ENCODE data around the gene BRD7. TPM values are rescaled to one million over a fixed set of nuclear protein-coding genes. Genes with fewer than 3 reads are reported as not detected.

The BRD7 gene
- total and polyA plus RNA-seq, 2 donors (not counting 1 experiment from before 2014, with no cell fraction given), result 29.8 to 64.5 TPM

DNA sequence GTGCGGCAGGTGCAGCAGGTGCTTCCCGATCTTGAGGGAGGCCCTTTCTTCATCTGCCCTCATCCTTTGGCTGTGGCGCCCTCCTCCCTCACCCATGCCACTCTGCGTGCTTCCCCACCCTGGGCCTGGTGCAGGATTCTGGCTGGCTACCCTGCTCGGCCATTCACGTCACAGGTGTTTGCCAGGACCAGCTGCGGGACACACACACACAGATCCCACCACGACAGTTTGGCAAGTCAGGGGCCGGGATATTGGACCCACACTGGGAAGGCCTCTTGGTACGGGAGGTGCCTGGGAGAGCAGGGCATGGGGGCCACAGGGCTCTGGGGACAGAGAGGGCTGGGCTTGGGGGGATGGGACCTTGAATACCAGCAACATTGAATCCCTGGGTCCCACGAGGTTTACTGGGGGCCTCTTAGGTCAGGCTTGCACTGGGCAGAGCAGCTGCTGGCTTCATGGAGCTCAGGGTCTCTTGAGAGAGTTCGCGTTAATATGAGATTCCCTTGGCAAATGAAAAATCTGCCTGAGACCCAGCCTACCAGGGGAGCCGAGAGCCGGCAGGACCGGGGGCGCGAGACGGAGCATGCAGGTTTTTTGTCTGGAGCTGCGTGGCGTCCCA lies 87.3 kb downstream of the BRD7 start:
- peaks cover 4% of the 10 kb centered on the region for H3K9me3 Mint-ChIP-seq (ENCODE audit: insufficient read depth)
- H3K27ac Mint-ChIP-seq, result peak overlapping the region; percentile 100
- Histone ChIP-seq H3K9me3 (ENCODE audit: control extremely low read depth in 1 of 3, control insufficient read depth in 2 of 3, insufficient read depth in 1 of 3, low read length in 2 of 3) (peaks cover 0 to 4% (median 0%) of the 10 kb centered on the region in 3 donors), H3K79me2 (ENCODE audit: control insufficient read depth, insufficient read depth, low read length) (peaks cover 100% of the 10 kb centered on the region), H3K4me2 (replicated peaks; ENCODE audit: low read depth, low read length, poor library complexity, severe bottlenecking) (peak overlapping the region; percentile 86), H3K9ac (ENCODE audit: low read length) (peak overlapping the region; percentile 62), H4K20me1 (ENCODE audit: control insufficient read depth, insufficient read depth, low read length, poor library complexity, severe bottlenecking) (peaks cover 52% of the 10 kb centered on the region), H2AFZ (ENCODE audit: insufficient read depth, low read depth, low read length, poor library complexity, severe bottlenecking) (no peak overlapping the region), H3K27ac (ENCODE audit: low read length in 2 of 2) (peak overlapping the region; percentile 65 to 93), H3K36me3 (replicated peaks in 1 of 2; ENCODE audit: control extremely low read depth in 1 of 2, control insufficient read depth in 1 of 2, extremely low read depth in 1 of 2, insufficient read depth in 2 of 2, low read length in 1 of 2) (peaks cover 0 to 15% of the 10 kb centered on the region in 2 experiments), H3K4me3 (ENCODE audit: control extremely low read depth in 1 of 5, extremely low read depth in 1 of 5, insufficient read depth in 1 of 5, low read depth in 2 of 5, low read length in 4 of 5) (peak overlapping the region in 4 of 5 experiments; percentile 34 to 54 (median 50)), H3K27me3 (replicated peaks in 1 of 4; ENCODE audit: control extremely low read depth in 1 of 4, control insufficient read depth in 3 of 4, insufficient read depth in 4 of 4, low read length in 3 of 4) (no peaks in the 10 kb centered on the region), H3K4me1 (ENCODE audit: control insufficient read depth in 2 of 2, insufficient read depth in 2 of 2, low read length in 2 of 2) (peaks cover 91 to 92% of the 10 kb centered on the region in 2 donors)
- no peak for TF ChIP-seq EZH2 (IDR thresholded peaks at IDR 0.05; ENCODE audit: borderline replicate concordance, insufficient read depth, low read depth, low read length, poor library complexity, severe bottlenecking)
- TF ChIP-seq, protein P1, sequence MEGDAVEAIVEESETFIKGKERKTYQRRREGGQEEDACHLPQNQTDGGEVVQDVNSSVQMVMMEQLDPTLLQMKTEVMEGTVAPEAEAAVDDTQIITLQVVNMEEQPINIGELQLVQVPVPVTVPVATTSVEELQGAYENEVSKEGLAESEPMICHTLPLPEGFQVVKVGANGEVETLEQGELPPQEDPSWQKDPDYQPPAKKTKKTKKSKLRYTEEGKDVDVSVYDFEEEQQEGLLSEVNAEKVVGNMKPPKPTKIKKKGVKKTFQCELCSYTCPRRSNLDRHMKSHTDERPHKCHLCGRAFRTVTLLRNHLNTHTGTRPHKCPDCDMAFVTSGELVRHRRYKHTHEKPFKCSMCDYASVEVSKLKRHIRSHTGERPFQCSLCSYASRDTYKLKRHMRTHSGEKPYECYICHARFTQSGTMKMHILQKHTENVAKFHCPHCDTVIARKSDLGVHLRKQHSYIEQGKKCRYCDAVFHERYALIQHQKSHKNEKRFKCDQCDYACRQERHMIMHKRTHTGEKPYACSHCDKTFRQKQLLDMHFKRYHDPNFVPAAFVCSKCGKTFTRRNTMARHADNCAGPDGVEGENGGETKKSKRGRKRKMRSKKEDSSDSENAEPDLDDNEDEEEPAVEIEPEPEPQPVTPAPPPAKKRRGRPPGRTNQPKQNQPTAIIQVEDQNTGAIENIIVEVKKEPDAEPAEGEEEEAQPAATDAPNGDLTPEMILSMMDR (IDR thresholded peaks at IDR 0.05), result no peak
- H3K27me3 Mint-ChIP-seq, result no peaks in the 10 kb centered on the region
- ChIA-PET POLR2A (interaction anchor here (1.0 to 2.6 kb wide), 5 partner anchors 8 to 32 kb away, joined by 3 to 39 read pairs (median 3); no protein-coding TSS in a partner anchor), CTCF (interaction anchor here (1.0 to 4.8 kb wide), 16 partner anchors 9 to 384 kb away, joined by 3 to 39 read pairs (median 6); partner anchors contain the start of gene ADCY7)
- intact Hi-C loops (cut with micrococcal nuclease), result loop anchor here (1.0 to 5.0 kb wide), 6 partner anchors 7 to 254 kb away; partner anchors contain the start of genes ADCY7, CNEP1R1 and TENT4B
- peaks cover 92% of the 10 kb centered on the region for H3K4me1 Mint-ChIP-seq
- peak; percentile 3 for ATAC-seq (ENCODE audit: low read depth)
- WGBS (ENCODE audit: insufficient coverage), result 13% methylated on average over 18 of the region's 21 CpGs
- peak overlapping the region; percentile 84 for H3K4me3 Mint-ChIP-seq
- no peak for DNase-seq

DNA sequence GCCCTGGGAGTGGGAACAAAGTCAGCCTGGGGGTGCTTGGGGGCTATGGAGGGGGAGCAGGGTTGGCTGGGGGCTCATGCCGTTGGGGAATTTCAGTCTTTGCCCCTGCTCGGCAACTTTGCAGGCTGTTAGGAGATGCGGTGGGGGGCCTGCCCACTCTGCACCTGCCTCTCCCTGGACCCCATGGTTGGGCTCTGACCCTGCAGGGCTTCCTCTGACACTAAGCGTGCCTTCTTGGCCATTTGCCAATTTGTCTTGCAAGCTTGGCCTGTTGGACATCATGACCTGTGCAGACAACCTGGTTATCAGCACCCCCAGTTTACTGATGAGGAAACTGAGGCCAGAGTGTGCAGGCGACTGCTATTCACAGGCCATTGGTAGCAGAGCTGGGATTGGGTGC lies 87.9 kb downstream of the BRD7 start:
- WGBS (ENCODE audit: insufficient coverage), result 90% methylated on average over 5 of the region's 5 CpGs
- H3K4me3 ChIP-seq (ENCODE audit: control extremely low read depth in 1 of 5, extremely low read depth in 1 of 5, insufficient read depth in 1 of 5, low read depth in 2 of 5, low read length in 4 of 5), result peak overlapping the region in 4 of 5 experiments; percentile 34 to 54 (median 50)
- intact Hi-C loops (cut with micrococcal nuclease), result loop anchor here (5.0 kb wide), 3 partner anchors 69 to 254 kb away; partner anchors contain the start of genes CNEP1R1 and TENT4B
- H3K27ac ChIP-seq (ENCODE audit: low read length in 2 of 2), result peak overlapping the region; percentile 65 to 93
- CTCF ChIA-PET, result interaction anchor here (0.8 to 3.3 kb wide), 7 partner anchors 13 to 70 kb away, joined by 3 to 17 read pairs (median 5); no protein-coding TSS in a partner anchor
- peaks cover 100% of the 10 kb centered on the region for H3K79me2 ChIP-seq (ENCODE audit: control insufficient read depth, insufficient read depth, low read length)
- POLR2A ChIA-PET, result interaction anchor here (2.6 kb wide), 1 partner anchor 7 kb away, joined by 39 read pairs; no protein-coding TSS in a partner anchor
- peaks cover 46% of the 10 kb centered on the region for H4K20me1 ChIP-seq (ENCODE audit: control insufficient read depth, insufficient read depth, low read length, poor library complexity, severe bottlenecking)
- peaks cover 0 to 12% of the 10 kb centered on the region in 2 experiments for H3K36me3 ChIP-seq (replicated peaks in 1 of 2; ENCODE audit: control extremely low read depth in 1 of 2, control insufficient read depth in 1 of 2, extremely low read depth in 1 of 2, insufficient read depth in 2 of 2, low read length in 1 of 2)
- Mint-ChIP-seq H3K27ac (peak overlapping the region; percentile 100), H3K27me3 (no peaks in the 10 kb centered on the region), H3K4me3 (peak overlapping the region; percentile 84), H3K4me1 (peaks cover 96% of the 10 kb centered on the region), H3K9me3 (ENCODE audit: insufficient read depth) (peaks cover 4% of the 10 kb centered on the region)
- DNase-seq (no peak), ATAC-seq (ENCODE audit: low read depth) (no peak)
- H3K9ac ChIP-seq (ENCODE audit: low read length), result peak overlapping the region; percentile 62
- TF ChIP-seq, protein P1 (IDR thresholded peaks at IDR 0.05), result no peak
- no peak for TF ChIP-seq EZH2 (IDR thresholded peaks at IDR 0.05; ENCODE audit: borderline replicate concordance, insufficient read depth, low read depth, low read length, poor library complexity, severe bottlenecking)
- H3K4me2 ChIP-seq (replicated peaks; ENCODE audit: low read depth, low read length, poor library complexity, severe bottlenecking), result peak overlapping the region; percentile 86
- H3K27me3 ChIP-seq (replicated peaks in 1 of 4; ENCODE audit: control extremely low read depth in 1 of 4, control insufficient read depth in 3 of 4, insufficient read depth in 4 of 4, low read length in 3 of 4), result no peaks in the 10 kb centered on the region
- no peaks in the 10 kb centered on the region for H3K9me3 ChIP-seq (ENCODE audit: control extremely low read depth in 1 of 3, control insufficient read depth in 2 of 3, insufficient read depth in 1 of 3, low read length in 2 of 3)
- peaks cover 97 to 98% of the 10 kb centered on the region in 2 donors for H3K4me1 ChIP-seq (ENCODE audit: control insufficient read depth in 2 of 2, insufficient read depth in 2 of 2, low read length in 2 of 2)
- peak overlapping the region; percentile 20 for H2AFZ ChIP-seq (ENCODE audit: insufficient read depth, low read depth, low read length, poor library complexity, severe bottlenecking)
